DMS 273 (cell line): Measurements from ENCODE around the gene CACHD1.
A peak's percentile ranks its signal among the peaks of the same experiment; 100 is the strongest.

Experiments used
- DNase-seq: peaks from one replicate; lab custom pipeline; 2025; ENCODE audit not compliant: unreplicated experiment; lab: John Stamatoyannopoulos, UW

The CACHD1 gene

DNA sequence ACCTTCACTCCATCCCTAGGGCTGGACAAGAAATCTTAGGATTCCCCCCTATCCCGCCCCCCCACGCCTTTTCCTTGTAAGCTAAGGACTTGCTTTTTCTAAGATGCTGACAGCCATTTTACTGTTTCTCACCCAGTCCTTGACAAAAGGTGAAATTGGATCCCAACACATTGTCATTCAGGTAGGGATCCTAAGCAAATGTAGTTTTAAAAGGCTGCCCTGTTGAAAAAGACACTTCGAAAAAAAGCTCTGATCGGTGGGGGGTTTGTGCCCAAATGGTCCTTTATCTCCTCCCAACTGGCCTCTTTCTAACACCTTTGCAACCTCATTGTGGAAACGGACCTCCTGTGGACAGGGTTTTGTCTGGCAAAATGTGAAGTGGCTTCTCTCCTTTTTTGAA lies 2.9 kb downstream of the CACHD1 start:
- DNase-seq, result no peak

DNA sequence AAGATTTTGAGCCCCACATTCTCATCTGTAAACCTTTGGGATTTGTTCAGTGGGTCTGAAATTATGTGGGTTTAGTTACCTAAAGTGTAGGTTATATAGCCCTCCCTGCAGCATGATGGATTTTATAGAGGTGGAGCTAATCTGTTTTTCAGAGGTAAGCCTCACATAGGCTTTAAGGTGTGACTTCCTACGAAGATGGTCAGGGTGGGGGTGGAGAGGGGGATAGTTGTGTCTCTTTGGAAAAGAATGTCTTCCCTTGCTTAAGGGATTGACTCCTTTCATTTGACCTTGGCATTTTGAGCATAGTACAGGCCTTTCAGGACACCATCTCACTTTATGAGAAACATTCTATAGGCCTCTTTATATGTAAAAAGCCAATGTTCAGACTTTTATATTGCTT lies 3.4 kb downstream of the CACHD1 start:
- no peak for DNase-seq

DNA sequence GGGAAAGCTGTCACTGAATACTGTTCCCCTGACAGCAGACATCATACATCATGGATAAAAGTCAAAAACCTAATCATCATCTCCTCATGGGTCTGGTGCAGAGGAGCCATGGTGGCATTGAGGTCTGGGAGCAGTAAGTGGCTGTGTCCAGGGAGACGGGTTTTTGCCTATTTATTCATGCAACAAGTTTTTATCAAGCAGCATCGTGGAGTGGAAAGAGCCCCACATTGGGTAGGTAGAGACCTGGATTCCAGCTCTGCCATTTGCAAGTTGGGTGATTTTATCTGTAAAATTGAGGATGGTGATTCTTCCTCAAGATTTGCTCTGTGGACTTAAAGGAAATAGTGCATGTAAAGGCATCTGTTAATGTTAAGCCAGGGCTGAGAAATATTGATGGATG lies 4.2 kb downstream of the CACHD1 start:
- DNase-seq, result no peak

DNA sequence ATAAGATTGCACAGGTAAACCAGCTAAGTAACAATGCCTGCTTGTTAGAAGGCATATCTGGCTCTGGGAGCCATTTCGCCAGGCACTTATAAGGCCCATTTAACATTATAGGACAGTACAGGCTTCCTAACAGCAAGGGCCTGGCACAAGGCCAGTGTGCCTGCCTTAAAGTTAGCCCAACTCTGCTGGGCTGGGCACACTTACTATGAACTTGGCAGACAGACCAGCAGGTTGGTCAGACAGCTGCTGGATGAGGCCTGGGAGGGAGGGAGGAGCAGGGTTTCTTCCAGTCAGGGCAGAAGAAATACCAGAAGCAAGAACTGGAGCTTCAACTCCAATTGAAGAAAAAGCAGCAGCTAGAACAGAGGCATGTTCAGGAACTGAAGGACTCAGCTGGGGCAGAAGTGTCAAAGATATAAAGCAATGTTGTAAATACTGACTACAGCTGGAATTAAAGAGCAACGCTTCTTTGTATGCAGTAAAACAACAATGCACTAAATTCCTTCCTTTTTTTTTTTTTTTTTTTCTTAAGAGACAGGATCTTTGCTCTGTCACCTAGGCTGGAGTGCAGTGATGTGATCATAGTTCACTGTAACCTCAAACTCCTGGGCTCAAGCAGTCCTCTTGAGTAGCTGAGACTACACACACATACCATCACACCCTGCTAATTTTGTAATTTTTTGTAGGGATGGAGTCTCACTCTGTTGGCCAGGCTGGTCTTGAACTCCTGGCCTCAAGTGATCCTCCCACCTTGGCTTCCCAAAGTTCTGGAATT lies 4.9 kb downstream of the CACHD1 start:
- DNase-seq, result peak; percentile 92

DNA sequence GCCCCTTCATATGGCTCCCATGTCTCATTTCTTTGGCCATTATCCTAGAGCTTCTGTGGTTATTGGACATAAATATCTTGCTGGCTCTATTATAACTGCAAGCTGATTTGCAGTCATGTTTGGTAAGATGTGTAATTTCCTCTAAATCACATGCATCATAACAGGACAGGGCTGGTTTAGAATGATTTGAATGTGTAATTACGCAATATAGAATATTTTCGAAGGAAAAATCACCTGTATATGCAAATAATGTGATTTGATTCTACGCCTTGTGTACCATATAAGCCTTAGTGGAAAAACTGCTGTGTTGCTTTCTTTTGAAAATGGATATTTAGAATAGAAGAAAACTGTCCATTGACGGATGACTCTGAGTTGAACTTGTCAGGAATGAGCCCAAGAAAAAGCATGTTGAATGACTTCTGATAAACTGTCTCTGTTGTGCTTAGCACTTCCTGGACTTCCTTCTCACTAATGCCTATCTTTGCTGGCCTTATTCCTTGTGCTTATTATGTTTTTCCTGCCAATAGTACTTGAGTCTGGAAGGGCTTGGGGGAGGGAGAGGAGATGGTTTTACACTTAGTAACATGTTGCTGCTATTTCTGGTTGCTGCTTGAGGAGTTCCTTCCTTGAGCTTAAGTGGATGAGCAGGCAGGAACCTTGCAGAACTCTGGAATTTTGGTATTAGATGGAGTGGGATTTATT lies 6.5 kb downstream of the CACHD1 start:
- DNase-seq, result peak; percentile 9

DNA sequence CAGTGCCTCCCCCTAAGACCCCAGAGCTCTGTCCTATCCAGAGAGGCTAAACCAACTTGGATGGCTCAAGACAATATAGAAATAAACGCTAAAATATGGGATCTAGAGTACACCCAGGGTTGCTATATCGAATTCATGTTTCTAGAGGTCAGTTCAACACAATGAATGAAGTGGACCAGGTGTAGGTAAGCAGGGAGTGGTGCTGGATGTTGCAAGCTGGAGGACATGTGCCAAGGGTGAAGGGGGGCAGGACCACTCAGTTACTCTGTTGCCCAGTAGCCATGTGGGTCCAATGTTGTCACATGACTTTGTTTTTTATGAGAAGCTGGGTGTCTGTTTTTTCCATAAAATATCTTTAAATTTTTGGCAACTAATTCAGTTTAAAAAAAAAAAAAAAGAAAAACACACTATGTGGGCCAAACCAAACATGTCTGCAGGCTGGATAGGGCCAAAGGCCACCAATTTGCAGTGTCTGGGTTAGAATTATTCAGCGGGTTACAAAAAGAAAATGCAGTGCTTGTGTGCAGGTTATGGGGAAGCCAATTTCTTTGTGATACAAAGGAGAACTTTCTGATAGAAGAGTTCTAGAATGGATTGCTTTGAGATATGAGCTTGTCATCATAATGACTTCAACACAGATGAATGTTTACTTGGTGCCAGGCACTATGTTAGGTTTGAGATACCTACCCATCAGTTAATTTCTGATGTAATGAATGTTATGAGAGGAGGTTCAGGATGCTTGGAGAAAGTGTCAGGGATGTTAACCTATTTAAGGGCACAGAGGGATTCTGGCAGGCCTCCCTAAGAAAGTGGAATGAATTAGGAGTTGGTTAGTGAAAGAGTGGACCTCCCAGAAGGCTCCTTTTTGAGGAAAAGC lies 8.9 kb downstream of the CACHD1 start:
- no peak for DNase-seq

DNA sequence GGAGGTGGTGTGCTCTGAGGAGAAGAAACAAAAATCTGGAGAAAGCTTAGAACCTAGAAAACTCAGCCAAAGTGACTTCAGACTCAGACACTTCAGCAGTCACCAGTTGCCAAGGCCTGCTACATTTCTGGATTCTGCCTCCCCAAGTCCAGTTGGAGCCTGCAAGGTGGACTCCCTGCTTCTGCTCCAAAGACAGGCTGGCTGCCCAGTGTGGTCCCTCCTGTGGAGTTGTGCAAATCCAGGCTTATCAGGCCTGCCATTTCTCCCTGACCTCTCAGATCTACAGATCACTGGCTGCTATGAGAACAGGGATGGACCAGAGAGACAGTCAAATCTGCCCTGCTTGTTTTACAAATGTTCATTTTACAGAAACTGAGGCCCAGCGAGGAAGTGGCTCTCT lies 9.9 kb downstream of the CACHD1 start:
- no peak for DNase-seq

DNA sequence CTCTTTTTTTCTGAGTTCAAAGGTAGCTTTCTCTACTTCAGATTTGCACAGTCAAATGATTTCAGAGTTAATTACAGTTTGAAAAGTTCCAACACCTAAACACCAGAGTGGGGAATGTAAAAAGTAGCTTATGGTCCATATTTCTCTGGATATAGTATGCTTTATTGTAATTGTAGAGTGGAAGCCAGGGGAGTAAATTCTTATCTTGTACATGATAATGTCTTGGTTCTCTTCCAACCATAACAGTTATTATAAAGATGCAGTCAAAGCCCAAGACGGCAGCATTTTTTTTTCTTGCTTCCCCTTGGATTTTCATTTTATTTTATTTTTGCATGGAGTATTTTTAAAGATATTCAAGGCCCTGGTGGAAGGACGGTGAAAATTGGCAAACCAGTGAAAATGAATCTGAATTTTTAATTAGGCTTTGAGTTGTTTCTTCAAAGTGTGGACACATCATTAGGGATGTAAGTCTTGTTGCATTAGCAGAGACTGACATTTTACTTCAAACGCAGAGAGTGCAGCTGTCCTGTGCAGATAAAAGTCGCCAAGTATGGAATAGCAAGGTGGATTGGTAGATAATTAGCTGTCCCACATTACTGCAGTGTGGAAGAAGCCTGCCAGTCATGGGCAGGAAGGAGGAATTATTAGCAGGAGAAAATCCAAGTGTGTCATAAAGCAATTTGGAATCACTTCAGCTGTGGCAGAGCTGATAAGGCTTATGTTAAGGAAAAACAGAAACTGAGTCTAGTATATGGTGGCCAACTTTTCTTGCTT lies 11.3 kb downstream of the CACHD1 start:
- peak; percentile 21 for DNase-seq

DNA sequence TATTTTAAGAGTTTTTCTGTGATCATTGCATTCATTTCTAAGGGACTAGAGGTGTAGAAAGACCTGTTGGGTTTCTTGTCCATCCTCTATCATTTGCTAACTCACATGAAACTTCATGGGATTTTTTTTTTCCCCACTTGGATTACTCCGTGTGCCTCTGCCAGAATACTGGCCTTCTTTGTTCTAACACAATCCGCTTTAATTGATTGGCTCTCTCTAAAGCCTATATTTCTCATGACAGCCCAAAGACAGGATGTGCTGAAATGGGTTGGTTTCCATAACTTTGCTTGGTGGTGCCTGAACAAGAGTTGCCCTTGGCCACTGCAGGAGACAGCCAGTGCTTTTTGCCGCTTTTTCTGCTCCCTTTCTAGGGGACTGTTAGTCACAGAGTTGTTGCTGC lies 12.2 kb downstream of the CACHD1 start:
- DNase-seq, result no peak

DNA sequence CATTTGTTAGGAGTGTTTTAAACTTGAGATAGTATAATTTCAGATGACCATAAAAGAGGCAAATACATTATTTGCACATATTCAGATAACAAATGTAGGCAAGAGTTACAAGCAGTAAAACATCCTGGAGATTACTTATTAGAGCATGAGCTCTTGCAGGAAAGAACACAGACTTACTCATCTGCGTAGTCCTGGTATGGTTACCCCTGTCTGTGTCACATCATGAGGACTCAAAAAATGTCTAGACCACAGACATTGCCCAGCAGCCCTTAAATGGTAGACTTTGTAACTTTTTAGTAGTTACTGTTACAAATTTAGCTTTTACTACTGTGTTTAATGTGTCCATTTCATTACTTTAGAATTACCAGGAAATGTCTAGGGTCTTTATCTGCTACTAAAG lies 12.8 kb downstream of the CACHD1 start:
- no peak for DNase-seq

DNA sequence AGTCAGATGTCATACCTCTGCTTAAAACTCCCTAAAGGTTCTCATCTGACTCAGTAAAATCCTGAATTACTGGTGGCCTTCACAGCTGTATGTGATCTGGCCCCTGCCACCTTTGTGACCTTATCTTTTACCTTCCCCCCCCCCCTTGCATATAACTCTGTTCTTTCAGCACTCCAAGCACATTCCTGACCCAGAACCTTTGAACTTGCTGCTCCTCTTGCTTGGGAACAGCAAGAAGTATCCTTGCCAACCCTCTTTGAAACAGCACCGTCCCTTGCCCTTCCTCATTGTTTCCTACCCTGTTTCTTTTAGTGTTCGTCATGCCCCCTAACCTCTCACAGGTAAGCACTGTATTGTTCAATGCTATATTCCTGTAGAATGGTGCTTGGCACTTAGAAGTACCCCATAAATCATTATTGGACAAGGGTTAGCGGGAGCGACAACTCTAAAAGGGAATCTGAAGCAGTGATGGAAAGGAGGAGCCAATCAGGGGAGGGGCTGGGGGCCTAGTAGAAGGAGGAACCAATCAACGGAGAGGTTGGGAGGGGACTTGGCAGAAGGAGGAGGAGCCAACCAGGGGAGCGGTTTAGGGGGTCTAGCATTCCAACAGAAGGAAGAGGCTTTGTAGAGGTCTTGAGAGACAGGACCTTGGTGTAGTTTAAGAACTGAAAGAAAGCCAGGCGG lies 13.9 kb downstream of the CACHD1 start:
- DNase-seq, result no peak

DNA sequence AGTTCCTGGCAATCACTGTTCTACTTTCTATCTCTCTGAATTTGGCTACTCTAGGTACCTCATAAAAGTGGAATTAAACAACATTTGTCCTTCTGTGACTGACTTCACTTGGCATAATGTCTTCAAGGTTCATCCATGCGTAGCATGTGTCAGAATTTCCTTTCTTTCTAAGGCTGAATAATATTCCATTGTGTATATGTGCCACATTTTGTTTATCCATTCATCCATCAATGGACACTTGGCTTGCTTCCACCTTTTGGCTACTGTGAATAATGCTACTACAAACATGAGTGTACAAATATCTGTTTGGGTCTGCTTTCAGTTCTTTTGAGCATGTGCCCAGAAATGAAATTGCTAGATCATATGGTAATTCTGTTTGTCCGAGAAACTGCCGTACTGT lies 14.7 kb downstream of the CACHD1 start:
- DNase-seq, result no peak

DNA sequence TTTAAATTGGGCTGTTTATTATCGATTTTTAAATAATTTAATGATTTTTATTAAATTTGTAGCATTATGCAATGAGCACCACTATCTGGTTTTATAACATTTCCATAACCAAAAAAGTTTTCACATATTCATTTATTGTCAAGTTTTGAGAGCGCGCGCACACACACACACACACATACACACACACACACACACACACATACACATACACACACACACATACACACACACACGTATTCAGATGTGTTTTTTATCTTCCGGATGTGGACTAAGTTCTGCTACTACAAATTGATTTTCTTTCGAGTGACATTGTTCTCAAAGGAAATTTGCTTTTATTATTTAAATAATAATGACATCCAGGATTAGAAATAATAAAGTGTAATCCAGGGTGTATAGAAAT lies 16.3 kb downstream of the CACHD1 start:
- no peak for DNase-seq

DNA sequence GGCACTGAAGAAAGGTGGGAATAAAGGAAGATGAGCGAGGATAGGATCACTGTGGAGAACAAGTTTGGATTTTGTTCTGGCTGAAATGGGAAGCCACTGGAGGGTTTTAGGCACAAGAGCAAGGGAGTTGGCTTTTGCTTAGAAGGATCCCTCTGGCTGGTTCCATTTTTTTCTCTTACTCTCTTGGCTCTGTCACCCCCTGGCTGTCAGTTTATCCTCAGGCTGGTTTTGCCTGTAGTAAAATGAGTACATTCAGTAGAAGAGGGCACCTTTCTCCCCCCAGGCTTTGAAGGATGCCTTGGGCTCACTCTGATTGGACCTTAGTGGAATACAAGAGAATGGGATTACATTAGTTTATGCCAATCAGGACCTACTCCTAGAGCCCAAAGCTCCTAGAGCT lies 17.1 kb downstream of the CACHD1 start:
- DNase-seq, result peak; percentile 11

DNA sequence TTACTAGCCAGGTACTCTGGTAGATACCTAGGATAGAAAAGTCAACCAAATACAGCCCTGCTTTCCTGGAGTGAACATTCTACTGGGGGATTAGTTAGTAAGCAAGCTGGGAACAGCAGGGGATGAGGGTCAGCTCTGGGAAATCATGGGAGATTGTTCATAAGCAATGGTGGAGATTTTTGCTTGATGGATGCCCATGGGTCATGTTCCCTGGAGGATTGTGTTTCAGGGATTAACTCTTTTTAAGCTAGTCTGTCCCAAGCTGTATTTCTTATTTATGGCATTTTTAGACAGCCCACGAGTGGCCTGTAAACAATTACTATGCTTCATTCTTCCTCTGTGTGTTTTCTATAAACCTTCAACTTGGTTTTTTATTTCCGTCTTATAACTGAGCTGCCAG lies 18.9 kb downstream of the CACHD1 start:
- no peak for DNase-seq

DNA sequence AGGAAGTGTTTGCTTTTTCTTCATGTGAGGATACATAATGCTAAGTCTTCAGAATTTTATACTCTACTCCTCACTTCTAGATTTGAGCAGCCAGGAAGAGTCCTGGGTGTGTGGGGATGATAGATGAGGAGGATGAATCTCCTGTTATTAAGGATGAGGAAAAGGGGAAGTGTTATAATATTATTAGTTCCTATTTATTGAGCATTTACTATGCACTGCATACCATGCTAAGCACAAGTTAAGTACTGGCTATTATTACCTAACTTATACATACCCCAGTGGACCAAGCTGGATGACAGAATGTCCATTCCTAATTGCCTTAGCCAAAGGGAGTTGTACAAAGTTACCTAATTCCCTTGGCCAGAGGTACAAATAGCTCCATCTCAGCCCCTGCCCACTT lies 19.8 kb downstream of the CACHD1 start:
- DNase-seq, result no peak

DNA sequence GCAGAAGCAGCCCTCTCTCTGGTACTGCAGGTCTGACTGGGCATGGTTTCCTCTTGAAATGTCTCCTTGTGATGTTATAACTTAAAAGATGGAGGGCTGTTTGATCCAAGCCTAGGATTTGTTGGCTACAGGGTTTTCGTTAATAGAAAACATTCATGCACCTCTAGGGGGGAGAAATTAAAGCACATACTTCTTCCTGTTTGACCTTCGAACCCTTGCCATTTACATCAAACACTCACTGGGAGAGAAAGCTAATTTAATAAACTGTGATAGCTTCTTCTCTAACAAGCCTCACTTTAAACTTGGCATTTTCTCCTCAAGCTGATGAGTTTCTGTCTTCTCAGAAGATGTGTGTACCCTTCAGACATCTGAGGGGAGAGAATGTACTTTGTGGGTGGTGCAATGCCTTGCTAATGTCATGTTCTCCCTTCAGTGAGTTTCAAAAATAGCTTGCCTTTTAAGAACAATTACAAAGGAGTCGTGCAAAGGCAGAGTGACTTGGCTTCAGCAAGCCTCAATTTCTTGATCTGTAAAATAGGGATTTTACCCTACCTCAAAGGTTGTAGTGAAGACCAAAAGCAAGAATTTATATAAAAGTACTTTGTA lies 20.4 kb downstream of the CACHD1 start:
- no peak for DNase-seq

DNA sequence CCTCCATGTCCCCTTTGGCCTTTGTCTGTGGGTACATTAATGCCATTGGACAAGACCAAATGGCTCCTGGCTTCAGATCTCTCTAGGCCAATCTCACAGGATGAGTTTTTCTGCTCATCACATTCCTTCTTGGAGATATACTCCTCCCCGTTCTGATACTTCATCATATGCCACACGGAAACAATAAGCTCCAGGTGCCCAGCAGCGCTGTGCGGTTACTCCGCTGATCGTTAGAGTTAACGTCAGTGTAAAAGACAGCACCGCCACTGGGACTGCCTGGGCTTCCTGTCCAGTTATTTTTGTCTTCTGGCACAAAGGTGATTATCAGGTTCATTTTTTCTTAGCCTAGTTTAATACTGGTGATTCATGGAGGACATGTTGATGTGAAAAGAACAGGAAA lies 22.5 kb downstream of the CACHD1 start:
- DNase-seq, result no peak

DNA sequence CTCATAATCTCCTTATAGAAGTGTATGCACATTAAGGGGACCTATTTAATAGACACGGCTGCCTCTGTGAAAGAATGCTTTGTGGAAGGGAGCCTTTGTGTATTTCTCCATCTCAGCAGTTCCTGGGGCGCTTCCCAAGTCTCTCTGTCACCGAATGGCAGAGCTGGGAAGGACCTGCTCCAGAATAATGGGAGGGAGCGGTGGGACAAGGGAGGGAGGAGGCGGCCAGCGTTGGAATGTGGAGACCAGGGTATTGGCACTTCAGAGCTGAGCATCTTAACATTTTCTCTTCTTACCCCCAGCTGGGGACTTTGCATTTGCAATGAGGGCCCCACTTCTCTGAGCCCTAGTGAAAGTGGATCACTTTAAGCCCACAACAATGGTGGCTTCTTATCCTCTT lies 23.9 kb downstream of the CACHD1 start:
- no peak for DNase-seq

DNA sequence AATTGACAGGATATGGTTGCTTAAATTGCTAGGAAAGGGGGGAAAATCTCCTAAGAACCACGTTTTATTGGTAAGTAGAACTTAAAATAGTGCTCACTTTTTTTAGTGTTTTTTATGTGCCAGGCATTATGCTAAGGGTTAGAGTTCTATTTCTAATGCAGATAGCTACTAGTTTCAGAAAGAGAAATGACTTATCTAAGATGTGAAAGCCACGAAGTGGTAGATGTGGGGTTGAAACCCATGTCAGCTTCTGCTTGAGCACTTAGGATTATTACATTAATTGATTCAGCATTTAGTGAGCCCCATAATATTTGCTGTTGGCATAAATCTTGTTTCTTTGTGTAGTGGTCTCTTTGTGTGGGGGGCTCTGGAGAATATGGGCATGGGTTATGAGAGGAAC lies 24.7 kb downstream of the CACHD1 start:
- no peak for DNase-seq
